HFF-Myc (cell line): ENCODE data around the gene ZMAT5.

Experiments used
- DNase-seq: peaks from one replicate; pipeline ENCODE4 v3.0.0-alpha.2; 2011; ENCODE audit warnings: low read depth; ENCODE audit errors: extremely low read depth
- H3K4me3 ChIP-seq: replicated peaks from 2 replicates; pipeline ENCODE4 v1.5.1; 2011; ENCODE audit warnings: low read depth, mild to moderate bottlenecking, control low read depth, low read length
- CTCF ChIP-seq: IDR thresholded peaks from 2 replicates; pipeline ENCODE4 v1.5.1; 2012; ENCODE audit warnings: mild to moderate bottlenecking, low read depth, low read length, control low read depth; ENCODE audit errors: missing control alignments

Gene ZMAT5

DNA sequence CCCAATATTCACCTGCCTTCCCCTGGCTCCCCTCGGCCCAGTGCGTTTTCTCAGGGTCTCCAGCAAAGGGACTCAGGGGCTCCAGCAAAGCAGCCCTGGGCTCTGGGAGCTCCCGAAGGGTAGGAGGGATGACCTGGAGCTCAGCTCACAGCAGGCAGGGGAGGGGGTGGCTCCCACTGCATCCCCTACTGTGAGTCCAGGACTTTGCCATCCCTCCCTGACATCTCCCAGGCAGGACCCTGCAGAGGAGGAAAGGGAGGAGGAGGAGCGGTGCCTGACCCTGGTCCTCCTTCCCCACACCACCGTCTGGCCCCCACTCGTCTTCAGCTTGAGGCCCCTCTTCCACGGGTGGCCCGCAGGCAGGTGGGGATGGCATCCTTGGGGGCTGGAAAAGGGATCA lies 42.0 kb downstream of the ZMAT5 start:
- TF ChIP-seq CTCF = no peak
- H3K4me3 ChIP-seq = no peak overlapping the region
- no peak for DNase-seq

- DNase-seq = no peak
- TF ChIP-seq CTCF = no peak
- no peak overlapping the region for H3K4me3 ChIP-seq
Measured at GRCh38 chr22:29723766-29724165, 43.0 kb downstream of the ZMAT5 start.

DNA sequence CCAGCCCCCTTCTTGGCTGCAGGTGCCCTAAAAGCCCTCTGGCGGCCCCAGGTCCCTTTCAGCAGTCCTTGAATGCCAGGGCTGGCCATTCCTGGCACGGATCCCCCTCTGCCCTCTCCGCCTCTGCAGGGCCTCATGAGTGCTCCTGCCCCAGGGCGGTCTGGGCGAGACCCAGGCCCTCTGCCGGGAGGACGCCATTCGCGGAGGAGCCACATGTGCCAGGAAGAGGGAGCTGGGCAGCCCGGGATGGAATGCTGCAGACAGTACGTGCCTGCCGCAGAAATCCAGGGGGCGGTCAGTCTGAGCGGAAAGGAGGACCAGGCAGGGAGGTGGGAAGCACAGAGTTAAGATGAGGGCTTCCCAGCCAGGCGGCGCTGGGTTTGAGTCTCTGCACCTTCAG lies 44.2 kb downstream of the ZMAT5 start:
- no peak for TF ChIP-seq CTCF
- no peak for DNase-seq
- no peak overlapping the region for H3K4me3 ChIP-seq

GRCh38 chr22:29722151-29722550 lies 44.7 kb downstream of the ZMAT5 start:
- TF ChIP-seq CTCF = no peak
- DNase-seq = no peak
- no peak overlapping the region for H3K4me3 ChIP-seq

DNA sequence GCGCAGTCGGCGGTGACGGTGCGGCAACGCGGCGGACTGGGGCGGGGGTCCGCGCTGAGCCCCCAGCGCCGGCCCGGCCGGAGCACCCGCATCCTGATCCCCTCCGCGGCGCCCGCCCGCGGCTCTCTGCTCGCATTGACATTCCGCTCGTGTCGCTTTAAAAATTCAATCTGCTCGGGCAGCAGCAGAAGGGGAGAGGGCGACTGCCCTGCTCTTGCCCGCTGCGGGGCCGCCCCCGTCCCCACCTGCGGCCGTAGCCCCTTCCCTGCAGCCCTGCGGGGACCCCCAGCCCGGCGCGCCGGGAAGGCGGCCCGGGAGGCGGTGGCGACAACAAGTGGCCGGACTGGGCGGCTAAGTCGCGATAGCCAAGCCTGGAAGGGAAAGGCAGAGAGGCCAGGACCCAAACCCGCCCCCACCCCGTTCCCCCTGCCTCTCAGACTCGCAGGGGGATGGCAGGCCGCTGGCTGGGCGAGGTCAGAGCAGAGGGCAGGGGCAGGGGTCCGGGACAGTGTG lies 45.9 kb downstream of the ZMAT5 start:
- H3K4me3 ChIP-seq = no peak overlapping the region
- no peak for TF ChIP-seq CTCF
- DNase-seq = no peak

- DNase-seq = no peak
- H3K4me3 ChIP-seq = no peak within 1 kb of the TSS
Measured at GRCh38 chr22:29719899-29720645, 46.7 kb downstream of the ZMAT5 start, which contains the start of gene CABP7. TSS of gene CABP7 (plus strand) at chr22:29720003. CDS start at chr22:29720425, 422 bp downstream.

More at GRCh38 chr22:29719899-29720645, 46.7 kb downstream of the ZMAT5 start, which contains the start of gene CABP7:
- no peak for TF ChIP-seq CTCF
